ENCODE results near the gene CARS2. TPM values are rescaled to one million over a fixed set of nuclear protein-coding genes. Genes with fewer than 3 reads are reported as not detected.
A peak's percentile ranks its signal among the peaks of the same experiment; 100 is the strongest.
"Not testable (repeated sequence)": the region's sequence is repeated elsewhere in the genome, so short reads cannot be mapped to it uniquely, and the experiment has no call there.

The CARS2 gene
- 55.3 TPM for total RNA-seq
- long read RNA-seq, transcript CARS2-201 (15 exons, 1,879 nt): major isoform, 115 of 160 reads
- long read RNA-seq, partial matches to known transcripts: 11 of 160 reads
- long read RNA-seq, other reads (novel, unspliced or antisense): 31 of 160 reads

GRCh38 chr13:110705826-110706569, at the start of gene CARS2:
Gene CARS2, minus strand, starts transcription at chr13:110706116. Its CDS starts 23 bp downstream, at chr13:110706093.
- intact Hi-C loops (cut with DNase I): no loop called here
- DNase-seq (peak; percentile 97), ATAC-seq (ENCODE audit: poor library complexity) (peak; percentile 99)

DNA sequence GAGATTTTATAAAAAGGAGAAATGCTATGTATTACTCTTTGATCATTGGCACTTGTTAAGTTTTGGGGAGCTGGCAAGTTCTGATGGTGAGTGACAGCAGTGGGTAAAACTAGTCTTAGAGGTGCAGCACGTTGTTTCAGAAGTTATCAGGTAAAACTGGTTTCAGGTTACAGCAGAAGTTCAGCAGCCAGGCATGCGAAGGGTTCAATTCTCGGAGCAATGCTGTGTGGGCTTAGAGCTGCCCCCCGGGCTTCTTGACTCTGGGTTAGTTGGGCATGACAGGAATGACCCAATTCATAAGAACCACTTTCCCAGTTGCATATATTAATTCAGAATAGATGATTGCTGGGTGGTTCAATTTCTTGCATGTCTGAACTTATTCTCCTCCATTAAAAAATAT, 42.4 kb upstream of the CARS2 start:
- intact Hi-C loops (cut with DNase I): no loop called here
- no peak for DNase-seq
- no peak for ATAC-seq (ENCODE audit: poor library complexity)

GRCh38 chr13:110746438-110746837, 40.5 kb upstream of the CARS2 start:
- ATAC-seq (ENCODE audit: poor library complexity) (no peak), DNase-seq (no peak)
- intact Hi-C loops (cut with DNase I): no loop called here

DNA sequence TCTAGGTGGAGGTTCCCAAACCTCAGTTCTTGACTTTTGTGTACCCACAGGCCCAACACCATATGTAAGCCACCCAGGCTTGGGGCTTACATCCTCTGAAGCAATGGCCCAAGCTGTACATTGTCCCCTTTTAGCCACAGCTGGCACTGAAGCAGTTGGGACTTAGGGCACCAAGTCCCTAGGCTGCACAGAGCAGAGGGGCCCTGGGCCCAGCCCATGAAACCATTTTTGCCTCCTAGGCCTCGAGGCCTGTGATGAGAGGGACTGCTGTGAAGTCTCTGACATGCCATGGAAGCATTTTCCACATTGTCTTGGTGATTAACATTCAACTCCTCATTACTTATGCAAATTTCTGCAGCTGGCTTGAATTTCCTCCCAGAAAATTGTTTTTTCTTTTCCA, 37.8 kb upstream of the CARS2 start:
- ATAC-seq (ENCODE audit: poor library complexity): no peak
- intact Hi-C loops (cut with DNase I): no loop called here
- DNase-seq: no peak

DNA sequence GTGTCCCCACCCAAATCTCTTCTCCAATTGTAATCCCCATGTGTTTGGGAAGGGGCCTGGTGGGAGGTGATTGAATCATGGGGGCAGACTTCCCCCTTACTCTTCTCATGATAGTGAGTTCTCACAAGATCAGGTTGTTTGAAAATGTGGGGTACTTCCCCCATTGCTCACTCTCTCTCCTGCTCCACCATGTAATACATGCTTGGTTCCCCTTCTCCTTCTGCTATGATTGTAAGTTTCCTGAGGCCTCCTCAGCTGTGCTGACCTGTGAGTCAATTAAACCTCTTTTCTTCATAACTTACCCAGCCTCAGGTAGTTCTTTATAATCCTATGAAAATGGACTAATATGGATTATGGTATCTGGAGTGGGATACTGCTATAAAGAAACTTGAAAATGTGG, 31.6 kb upstream of the CARS2 start:
- no peak for DNase-seq
- ATAC-seq (ENCODE audit: poor library complexity): no peak
- intact Hi-C loops (cut with DNase I): no loop called here

DNA sequence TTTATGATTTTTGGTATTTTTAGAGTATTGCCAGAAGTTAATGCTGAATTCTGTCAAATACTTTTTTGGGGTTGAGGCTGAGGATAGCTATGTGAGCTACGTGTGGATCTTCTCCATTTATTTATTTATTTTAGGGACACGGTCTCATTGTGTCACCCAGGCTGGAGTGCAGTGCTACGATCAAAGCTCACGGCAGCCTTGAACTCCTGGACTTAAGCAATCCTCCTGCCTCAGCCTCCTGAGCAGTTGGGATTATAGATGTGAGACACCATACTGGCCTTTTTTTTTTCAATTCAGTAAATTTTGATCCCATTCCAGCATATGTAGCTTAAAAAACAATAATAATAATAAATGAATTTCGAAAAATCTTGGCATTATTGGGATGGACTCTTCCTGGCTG, 28.6 kb upstream of the CARS2 start:
- no peak for ATAC-seq (ENCODE audit: poor library complexity)
- intact Hi-C loops (cut with DNase I): no loop called here
- no peak for DNase-seq

- DNase-seq (no peak), ATAC-seq (ENCODE audit: poor library complexity) (no peak)
- intact Hi-C loops (cut with DNase I): no loop called here
These were observed 25.2 kb upstream of the CARS2 start for GRCh38 chr13:110731072-110731471.

DNA sequence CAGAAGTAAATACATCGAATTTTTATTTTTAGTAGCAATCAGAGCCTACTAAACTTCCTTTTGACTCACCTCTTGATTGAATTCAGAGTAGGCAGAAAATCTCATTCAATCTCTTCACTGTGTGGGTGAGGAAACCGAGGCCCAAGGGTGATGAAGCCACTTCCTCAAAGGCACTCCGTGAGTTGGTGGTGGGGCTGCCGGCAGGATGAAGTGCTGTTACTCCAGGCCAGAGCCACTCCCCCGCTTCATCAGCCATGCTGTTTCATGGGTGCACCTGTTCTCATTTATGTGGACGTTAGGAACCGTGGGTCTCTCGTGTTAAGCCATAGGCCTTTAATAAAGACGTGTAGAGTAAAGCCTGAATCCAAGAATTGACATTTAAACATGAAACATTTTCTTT, 20.8 kb upstream of the CARS2 start:
- ATAC-seq (ENCODE audit: poor library complexity): no peak
- intact Hi-C loops (cut with DNase I): no loop called here

GRCh38 chr13:110726153-110726552, 20.2 kb upstream of the CARS2 start:
- ATAC-seq (ENCODE audit: poor library complexity); DNase-seq; intact Hi-C loops (cut with DNase I): not testable (repeated sequence)

More for the DNA sequence above, 20.8 kb upstream of the CARS2 start:
- no peak for DNase-seq

- intact Hi-C loops (cut with DNase I): no loop called here
- DNase-seq (no peak), ATAC-seq (ENCODE audit: poor library complexity) (no peak)
These were observed 17.7 kb upstream of the CARS2 start for GRCh38 chr13:110723598-110723997.

DNA sequence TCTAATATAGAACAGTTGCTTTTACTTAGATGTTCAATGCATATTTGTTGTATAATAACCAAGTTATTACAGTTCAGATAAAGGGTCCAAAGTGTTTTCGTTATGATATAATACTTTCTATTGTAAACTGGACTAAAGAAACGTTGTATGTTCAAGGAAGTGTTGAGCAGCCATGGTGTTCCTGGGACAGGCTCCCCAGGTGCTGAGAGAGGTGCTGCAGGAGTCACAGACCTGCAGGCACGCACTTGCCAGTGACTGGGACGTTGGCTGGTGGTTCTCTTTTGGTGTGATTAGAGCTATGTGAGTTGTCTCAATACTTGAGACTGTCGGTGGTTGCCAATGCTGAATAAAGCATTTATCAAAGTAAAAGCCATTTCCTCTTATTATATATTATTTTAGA, 17.1 kb upstream of the CARS2 start:
- ATAC-seq (ENCODE audit: poor library complexity): no peak
- intact Hi-C loops (cut with DNase I): no loop called here
- no peak for DNase-seq

DNA sequence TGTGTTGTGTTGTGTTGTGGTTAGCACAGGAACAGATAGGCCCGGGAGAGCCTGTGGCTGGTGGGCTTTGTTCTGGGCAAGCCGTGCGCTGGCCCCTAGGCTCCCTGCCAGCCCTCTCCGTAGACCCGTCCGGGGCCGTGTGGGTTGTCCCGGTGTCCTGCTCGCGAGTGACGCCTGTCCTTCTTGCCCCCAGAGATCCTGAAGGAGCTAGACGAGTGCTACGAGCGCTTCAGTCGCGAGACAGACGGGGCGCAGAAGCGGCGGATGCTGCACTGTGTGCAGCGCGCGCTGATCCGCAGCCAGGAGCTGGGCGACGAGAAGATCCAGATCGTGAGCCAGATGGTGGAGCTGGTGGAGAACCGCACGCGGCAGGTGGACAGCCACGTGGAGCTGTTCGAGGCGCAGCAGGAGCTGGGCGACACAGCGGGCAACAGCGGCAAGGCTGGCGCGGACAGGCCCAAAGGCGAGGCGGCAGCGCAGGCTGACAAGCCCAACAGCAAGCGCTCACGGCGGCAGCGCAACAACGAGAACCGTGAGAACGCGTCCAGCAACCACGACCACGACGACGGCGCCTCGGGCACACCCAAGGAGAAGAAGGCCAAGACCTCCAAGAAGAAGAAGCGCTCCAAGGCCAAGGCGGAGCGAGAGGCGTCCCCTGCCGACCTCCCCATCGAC, 13.3 kb upstream of the CARS2 start:
- ATAC-seq (ENCODE audit: poor library complexity): no peak
- DNase-seq: no peak
- intact Hi-C loops (cut with DNase I): loop anchor here (10.0 kb wide), 1 partner anchor 196 kb away; the partner anchor contains the start of gene ANKRD10

DNA sequence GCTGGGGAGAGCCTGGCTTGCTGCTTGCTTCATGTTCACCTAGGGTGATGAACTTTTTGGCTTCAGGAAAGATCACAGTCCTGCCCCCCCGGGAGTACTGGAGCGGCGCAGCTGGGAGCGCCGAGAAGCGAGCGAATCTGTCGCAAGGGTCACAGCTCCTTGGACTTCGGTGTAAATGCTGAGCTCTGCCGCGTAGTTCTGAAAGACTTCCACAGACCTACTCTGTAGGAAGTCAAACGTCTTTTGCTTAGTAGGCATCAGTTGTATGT, 10.3 kb upstream of the CARS2 start:
- peak; percentile 63 for DNase-seq
- ATAC-seq (ENCODE audit: poor library complexity): no peak
- intact Hi-C loops (cut with DNase I): loop anchor here (10.0 kb wide), 1 partner anchor 199 kb away; the partner anchor contains the start of gene ANKRD10

DNA sequence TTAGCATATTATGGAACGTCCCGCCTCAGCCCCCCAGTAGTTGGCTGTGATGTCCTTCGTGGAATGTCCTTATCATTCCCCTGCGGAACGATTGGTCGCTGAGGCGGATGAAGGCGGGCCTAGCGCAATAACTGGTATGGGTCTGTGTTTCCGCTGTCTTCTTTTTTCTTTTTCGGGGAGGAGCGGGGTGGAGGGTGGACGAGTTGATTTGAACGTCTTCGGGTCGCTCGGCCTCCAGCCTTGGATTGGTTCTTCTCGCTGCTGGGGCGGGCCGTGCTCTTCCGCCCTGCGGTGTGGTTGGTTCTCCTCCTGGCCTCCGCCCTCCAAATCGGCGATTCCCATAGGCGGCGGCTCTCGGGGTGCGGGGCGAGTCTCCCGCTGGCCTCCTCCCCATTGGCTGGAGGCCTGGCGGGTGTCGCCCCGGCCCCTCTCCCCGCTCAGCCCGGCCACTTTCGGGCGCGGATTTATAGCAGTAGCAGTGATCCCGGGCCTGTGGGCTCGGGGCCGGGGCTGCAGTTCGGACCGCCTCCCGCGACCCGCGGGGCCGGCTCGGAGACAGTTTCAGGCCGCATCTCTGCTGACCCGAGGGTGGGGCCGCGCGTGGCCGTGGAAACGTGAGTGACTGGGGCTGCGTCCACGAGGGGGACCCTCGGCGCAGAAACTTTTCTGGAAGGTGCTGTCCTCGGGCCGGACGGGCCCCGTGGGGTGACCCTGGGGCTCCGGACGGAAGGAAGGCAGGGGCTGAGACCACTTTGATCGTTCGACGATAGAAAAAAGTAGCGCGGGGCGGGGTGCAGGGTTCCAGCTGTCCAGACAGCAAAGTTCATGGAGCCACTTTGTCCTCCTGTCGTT, 9.7 kb upstream of the CARS2 start:
- ATAC-seq (ENCODE audit: poor library complexity) (peak; percentile 72), DNase-seq (peak; percentile 98)
- intact Hi-C loops (cut with DNase I): loop anchor here (10.0 kb wide), 1 partner anchor 199 kb away; the partner anchor contains the start of gene ANKRD10

- ATAC-seq (ENCODE audit: poor library complexity): peak; percentile 21
- intact Hi-C loops (cut with DNase I): loop anchor here (10.0 kb wide), 1 partner anchor 200 kb away; the partner anchor contains the start of gene ANKRD10
These were observed 9.0 kb upstream of the CARS2 start for GRCh38 chr13:110714797-110715394.

GRCh38 chr13:110713981-110714796, 8.3 kb upstream of the CARS2 start:
- intact Hi-C loops (cut with DNase I): loop anchor here (10.0 kb wide), 1 partner anchor 201 kb away; the partner anchor contains the start of gene ANKRD10
- DNase-seq (peak; percentile 65), ATAC-seq (ENCODE audit: poor library complexity) (no peak)

More at GRCh38 chr13:110714797-110715394, 9.0 kb upstream of the CARS2 start:
- peak; percentile 80 for DNase-seq

- no peak for ATAC-seq (ENCODE audit: poor library complexity)
- DNase-seq: no peak
- intact Hi-C loops (cut with DNase I): loop anchor here (10.0 kb wide), 1 partner anchor 201 kb away; the partner anchor contains the start of gene ANKRD10
These were observed 7.7 kb upstream of the CARS2 start, which contains the start of gene ING1 for GRCh38 chr13:110713642-110713952. Gene ING1, plus strand, starts transcription at chr13:110713700. Its CDS starts 450 bp downstream, at chr13:110714150.

All from Right ventricle myocardium superior (tissue), 1 donor.